K562 (cell line): ENCODE measurements around the gene DOCK4.
"Not testable (repeated sequence)": the region's sequence is repeated elsewhere in the genome, so short reads cannot be mapped to it uniquely, and the experiment has no call there.

ENCODE experiments used
- BHLHE40 ChIP-seq: IDR thresholded peaks from 2 replicates; pipeline ENCODE4 v1.6.1; 2011; ENCODE audit warnings: low read length, improper control_type of control experiment
- CTCF ChIP-seq, 3 experiments: IDR thresholded peaks in 2 of 3; conservative IDR thresholded peaks in 1 of 3; 2 replicates each; pipeline ENCODE4 v1.5.1; 2011 to 2012; ENCODE audit warnings: low read length in 3 of 3, mild to moderate bottlenecking in 3 of 3, control low read depth in 2 of 3, improper control_type of control experiment in 1 of 3, inconsistent platforms in 1 of 3, low read depth in 1 of 3, mixed read lengths in 1 of 3, moderate library complexity in 1 of 3; ENCODE audit not compliant: insufficient read depth in 2 of 3
- EZH2 ChIP-seq: IDR thresholded peaks from 2 replicates; pipeline ENCODE4 v1.6.1; 2012; ENCODE audit warnings: low read depth, mild to moderate bottlenecking, inconsistent platforms, low read length, borderline replicate concordance
- FOS ChIP-seq: IDR thresholded peaks from 3 replicates; pipeline ENCODE4 v1.6.1; 2011; ENCODE audit not compliant: insufficient read length; ENCODE audit errors: extremely low read depth
- HDAC6 ChIP-seq: IDR thresholded peaks from 2 replicates; pipeline ENCODE4 v1.6.1; 2012; ENCODE audit warnings: low read depth, mild to moderate bottlenecking, control low read depth, inconsistent platforms, low read length, moderate library complexity
- HIVEP1 ChIP-seq: fragments of 250-450 bp; sonication (Bioruptor Pico); IDR thresholded peaks from 2 replicates; pipeline ENCODE4 v1.4.0; 2020; ENCODE audit warnings: mild to moderate bottlenecking
- HMG20B ChIP-seq: fragments of 250-450 bp; sonication (Bioruptor Pico); IDR thresholded peaks from 2 replicates; pipeline ENCODE4 v1.5.0; 2021; ENCODE audit warnings: mild to moderate bottlenecking
- HNRNPUL1 ChIP-seq: fragments of 200-400 bp; formaldehyde crosslinking; IDR thresholded peaks from 2 replicates; pipeline ENCODE4 v1.6.1; 2017; ENCODE audit warnings: low read length
- KLF6 ChIP-seq: fragments of 250-450 bp; sonication (Bioruptor Pico); IDR thresholded peaks from 2 replicates; pipeline ENCODE4 v1.4.0; 2020; ENCODE audit warnings: mild to moderate bottlenecking, moderate library complexity, borderline replicate concordance
- MTA2 ChIP-seq: fragments of 450-650 bp; IDR thresholded peaks from 2 replicates; pipeline ENCODE4 v1.6.1; 2016; ENCODE audit warnings: low read depth
- POLR2A ChIP-seq: fragments of 450-650 bp; conservative IDR thresholded peaks from 2 replicates; pipeline ENCODE4 v1.6.1; 2016
- ZNF407 ChIP-seq: fragments of 450-650 bp; IDR thresholded peaks from 2 replicates; pipeline ENCODE4 v1.6.1; 2016; ENCODE audit warnings: low read depth
- TF ChIP-seq, protein P1 (sequence below): sonication (generic); formaldehyde crosslinking; IDR thresholded peaks from 2 replicates; pipeline ENCODE4 v1.5.0; 2020; ENCODE audit warnings: missing genetic modification reagents
- TF ChIP-seq, protein P2 (sequence below): fragments of 450-650 bp; IDR thresholded peaks from 2 replicates; pipeline ENCODE4 v1.7.0; 2016; ENCODE audit warnings: borderline replicate concordance

DNA sequence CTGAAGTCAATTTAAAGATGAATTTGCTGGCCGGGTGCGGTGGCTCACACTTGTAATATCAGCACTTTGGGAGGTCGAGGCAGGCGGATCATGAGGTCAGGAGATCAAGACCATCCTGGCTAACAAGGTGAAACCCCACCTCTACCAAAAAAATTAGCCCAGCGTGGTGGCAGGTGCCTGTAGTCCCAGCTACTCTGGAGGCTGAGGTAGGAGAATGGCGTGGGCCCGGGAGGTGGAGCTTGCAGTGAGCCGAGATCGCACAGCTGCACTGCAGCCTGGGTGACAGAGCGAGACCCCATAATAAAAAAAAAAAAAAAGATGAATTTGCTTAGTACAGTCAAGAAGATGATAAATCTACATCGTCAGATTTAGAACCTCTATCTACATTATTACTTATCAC is 288.8 kb downstream of the DOCK4 start:
- not testable (repeated sequence) for TF ChIP-seq BHLHE40; HNRNPUL1; HMG20B (CRISPR knock-in tag); CTCF (IDR thresholded peaks at IDR 0.05 in 2 of 3, conservative IDR thresholded peaks at IDR 0.05 in 1 of 3; ENCODE audit: insufficient read depth in 2 of 3, low read depth in 1 of 3, low read length in 3 of 3); POLR2A; HIVEP1 (CRISPR knock-in tag); KLF6 (CRISPR knock-in tag); ZNF407; EZH2; FOS; HDAC6; MTA2
- TF ChIP-seq, protein P1, sequence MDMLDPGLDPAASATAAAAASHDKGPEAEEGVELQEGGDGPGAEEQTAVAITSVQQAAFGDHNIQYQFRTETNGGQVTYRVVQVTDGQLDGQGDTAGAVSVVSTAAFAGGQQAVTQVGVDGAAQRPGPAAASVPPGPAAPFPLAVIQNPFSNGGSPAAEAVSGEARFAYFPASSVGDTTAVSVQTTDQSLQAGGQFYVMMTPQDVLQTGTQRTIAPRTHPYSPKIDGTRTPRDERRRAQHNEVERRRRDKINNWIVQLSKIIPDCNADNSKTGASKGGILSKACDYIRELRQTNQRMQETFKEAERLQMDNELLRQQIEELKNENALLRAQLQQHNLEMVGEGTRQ (CRISPR knock-in tag), result not testable (repeated sequence)
- TF ChIP-seq, protein P2, sequence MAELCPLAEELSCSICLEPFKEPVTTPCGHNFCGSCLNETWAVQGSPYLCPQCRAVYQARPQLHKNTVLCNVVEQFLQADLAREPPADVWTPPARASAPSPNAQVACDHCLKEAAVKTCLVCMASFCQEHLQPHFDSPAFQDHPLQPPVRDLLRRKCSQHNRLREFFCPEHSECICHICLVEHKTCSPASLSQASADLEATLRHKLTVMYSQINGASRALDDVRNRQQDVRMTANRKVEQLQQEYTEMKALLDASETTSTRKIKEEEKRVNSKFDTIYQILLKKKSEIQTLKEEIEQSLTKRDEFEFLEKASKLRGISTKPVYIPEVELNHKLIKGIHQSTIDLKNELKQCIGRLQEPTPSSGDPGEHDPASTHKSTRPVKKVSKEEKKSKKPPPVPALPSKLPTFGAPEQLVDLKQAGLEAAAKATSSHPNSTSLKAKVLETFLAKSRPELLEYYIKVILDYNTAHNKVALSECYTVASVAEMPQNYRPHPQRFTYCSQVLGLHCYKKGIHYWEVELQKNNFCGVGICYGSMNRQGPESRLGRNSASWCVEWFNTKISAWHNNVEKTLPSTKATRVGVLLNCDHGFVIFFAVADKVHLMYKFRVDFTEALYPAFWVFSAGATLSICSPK, result not testable (repeated sequence)
